PFSK-1 (cell line): ENCODE data around the gene QKI.

ENCODE experiments used
- POLR2AphosphoS5 ChIP-seq: IDR thresholded peaks from 2 replicates; pipeline ENCODE4 v1.6.1; 2012; ENCODE audit warnings: low read depth, mild to moderate bottlenecking, control low read depth, low read length, moderate library complexity
- SIN3A ChIP-seq: IDR thresholded peaks from 2 replicates; pipeline ENCODE4 v1.6.1; 2012; ENCODE audit warnings: mild to moderate bottlenecking, low read length, moderate library complexity, borderline replicate concordance; ENCODE audit not compliant: insufficient read depth
- TAF1 ChIP-seq: IDR thresholded peaks from 2 replicates; pipeline ENCODE4 v1.6.1; 2012; ENCODE audit warnings: low read length, control low read depth, borderline replicate concordance; ENCODE audit not compliant: insufficient read depth

- no peak for TF ChIP-seq POLR2AphosphoS5
- TF ChIP-seq SIN3A, result no peak
- no peak for TF ChIP-seq TAF1
Measured at GRCh38 chr6:163516908-163517307, 102.4 kb downstream of the QKI start.
